Choroid plexus epithelial cell (primary cell): Measurements from ENCODE around the gene NKD1.

Experiments used
- DNase-seq: peaks from one replicate; pipeline ENCODE4 v3.0.0-alpha.2; 2010; ENCODE audit warnings: low read depth
- H3K4me3 ChIP-seq: 2 replicates; pipeline ENCODE4 v1.5.1; 2011; ENCODE audit warnings: low read depth, mild to moderate bottlenecking, control low read depth, low read length, moderate library complexity
- CTCF ChIP-seq: conservative IDR thresholded peaks from 2 replicates; pipeline ENCODE4 v1.5.1; 2011; ENCODE audit warnings: low read depth, mild to moderate bottlenecking, control low read depth, inconsistent platforms, low read length, moderate library complexity

The NKD1 gene

GRCh38 chr16:50631985-50632576 is 83.9 kb downstream of the NKD1 start:
- TF ChIP-seq CTCF, result no peak
- no peak for DNase-seq
- no peak overlapping the region for H3K4me3 ChIP-seq

GRCh38 chr16:50632927-50633800 is 85.0 kb downstream of the NKD1 start:
- no peak overlapping the region for H3K4me3 ChIP-seq
- DNase-seq, result no peak
- no peak for TF ChIP-seq CTCF

GRCh38 chr16:50634090-50634489 is 85.9 kb downstream of the NKD1 start:
- TF ChIP-seq CTCF, result no peak
- DNase-seq, result no peak
- H3K4me3 ChIP-seq, result no peak overlapping the region

GRCh38 chr16:50634947-50635346 is 86.8 kb downstream of the NKD1 start:
- no peak overlapping the region for H3K4me3 ChIP-seq
- TF ChIP-seq CTCF, result no peak
- DNase-seq, result no peak

- H3K4me3 ChIP-seq, result no peak overlapping the region
- no peak for TF ChIP-seq CTCF
- DNase-seq, result no peak
Observed at GRCh38 chr16:50635505-50636392, 87.6 kb downstream of the NKD1 start.

- no peak for TF ChIP-seq CTCF
- no peak for DNase-seq
- H3K4me3 ChIP-seq, result no peak overlapping the region
Observed at GRCh38 chr16:50636753-50637374, 88.7 kb downstream of the NKD1 start.
